ENCODE measurements around the gene DEFB131A.
"Not testable (repeated sequence)": the region's sequence is repeated elsewhere in the genome, so short reads cannot be mapped to it uniquely, and the experiment has no call there.

The DEFB131A gene

GRCh38 chr4:9494256-9495035 is 50.2 kb downstream of the DEFB131A start:
- not testable (repeated sequence) for DNase-seq (ENCODE audit: low read depth)

DNA sequence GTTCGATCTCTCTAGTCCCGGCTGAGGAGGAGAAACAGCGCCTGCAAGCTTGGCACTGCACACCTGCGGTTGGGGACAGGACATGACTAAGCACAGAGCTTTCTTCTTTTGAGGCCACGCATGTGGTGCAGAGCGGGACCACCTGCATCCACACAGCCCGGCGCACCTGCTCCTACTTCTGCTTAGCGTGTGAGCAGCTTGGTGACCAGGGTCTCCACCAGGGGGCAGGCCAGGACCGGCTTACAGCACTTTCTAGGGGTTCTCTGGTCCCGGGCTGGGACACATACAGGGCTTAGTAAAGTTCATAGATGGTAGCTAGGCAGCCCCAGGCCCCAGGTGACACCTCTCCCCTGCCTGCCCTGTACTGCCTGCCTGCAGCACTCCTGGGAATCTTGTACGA is 51.2 kb downstream of the DEFB131A start:
- DNase-seq (ENCODE audit: low read depth): not testable (repeated sequence)

DNA sequence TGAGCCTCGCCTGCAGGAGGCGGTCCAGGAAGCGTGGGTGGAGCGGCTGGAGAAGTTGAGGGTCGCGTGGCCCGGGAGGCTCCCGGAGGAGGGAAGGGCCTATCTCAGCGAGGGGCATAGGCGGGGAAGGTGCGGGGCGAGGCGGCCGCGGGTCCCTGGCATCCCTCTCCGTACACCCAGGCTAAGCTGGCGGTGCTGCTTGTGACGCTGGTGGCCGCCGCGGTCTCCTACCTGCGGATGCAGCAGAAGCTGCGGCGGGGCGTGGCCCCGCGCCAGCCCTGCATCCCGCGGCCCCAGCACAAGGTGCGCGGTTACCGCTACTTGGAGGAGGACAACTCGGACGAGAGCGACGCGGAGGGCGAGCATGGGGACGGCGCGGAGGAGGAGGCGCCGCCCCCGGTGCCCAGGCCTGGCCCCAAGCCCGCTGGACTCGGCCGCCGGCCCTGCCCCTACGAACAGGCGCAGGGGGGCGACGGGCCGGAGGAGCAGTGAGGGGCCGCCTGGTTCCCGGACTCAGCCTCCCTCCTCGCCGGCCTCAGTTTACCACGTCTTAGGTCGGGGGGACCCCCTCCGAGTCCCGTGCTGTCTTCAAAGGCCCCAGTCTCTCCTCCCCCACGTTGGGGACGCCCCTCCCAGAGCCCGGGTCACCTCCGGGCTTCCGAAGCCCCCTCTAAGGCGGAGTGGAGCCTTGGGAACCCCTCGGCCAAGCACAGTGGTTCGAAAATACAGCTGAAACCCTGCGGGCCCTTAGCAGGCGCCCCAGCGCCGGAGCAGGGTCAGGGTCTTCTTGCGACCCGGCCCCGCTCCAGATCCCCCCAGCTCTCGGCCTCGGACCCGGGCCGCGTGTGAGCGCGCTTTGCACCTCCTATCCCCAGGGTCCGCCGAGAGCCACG is 53.6 kb downstream of the DEFB131A start:
- not testable (repeated sequence) for DNase-seq (ENCODE audit: low read depth)

- DNase-seq (ENCODE audit: low read depth): not testable (repeated sequence)
Measured at GRCh38 chr4:9498468-9499040, 54.3 kb downstream of the DEFB131A start.

- DNase-seq (ENCODE audit: low read depth): not testable (repeated sequence)
Measured at GRCh38 chr4:9499974-9500487, 55.8 kb downstream of the DEFB131A start.

Data from T-helper 22 cell (primary cell).